Measurements from ENCODE around the gene CCL11.

GRCh38 chr17:34299956-34300577 lies 14.5 kb downstream of the CCL11 start:
- TF ChIP-seq POLR2A (IDR thresholded peaks at IDR 0.05) (no peak), CTCF (IDR thresholded peaks at IDR 0.05) (no peak)

Measured in Peyer's patch (tissue), 4 donors.